HepG2 (cell line): ENCODE data around the gene CYTH1. TPM values are rescaled to one million over a fixed set of nuclear protein-coding genes. Genes with fewer than 3 reads are reported as not detected.
A peak's percentile ranks its signal among the peaks of the same experiment; 100 is the strongest.

ENCODE experiments used
- ADNP ChIP-seq: sonication (generic); formaldehyde crosslinking; IDR thresholded peaks from 2 replicates; pipeline ENCODE4 v1.4.0; 2020; ENCODE audit warnings: missing genetic modification reagents
- ASH2L ChIP-seq: fragments of 300-600, 200-600 bp; sonication (generic); IDR thresholded peaks from 2 replicates; pipeline ENCODE4 v1.7.0; 2017; ENCODE audit warnings: low read depth, mild to moderate bottlenecking, moderate library complexity, mixed read lengths, low read length; ENCODE audit not compliant: insufficient read length
- BCL6 ChIP-seq: IDR thresholded peaks from 2 replicates; pipeline ENCODE4 v1.6.1; 2016; ENCODE audit warnings: missing genetic modification reagents, missing compliant biosample characterization
- EP300 ChIP-seq, 3 experiments: sonication (generic) in 1 of 3; formaldehyde crosslinking in 1 of 3; IDR thresholded peaks; 2 replicates each; pipeline versions ENCODE4 v1.5.1 to v1.6.1; 2011 to 2020; ENCODE audit warnings: low read depth in 2 of 3, low read length in 2 of 3, borderline replicate concordance in 1 of 3, improper control_type of control experiment in 1 of 3, mild to moderate bottlenecking in 1 of 3, missing genetic modification reagents in 1 of 3, moderate library complexity in 1 of 3
- HMG20B ChIP-seq: conservative IDR thresholded peaks from 2 replicates; pipeline ENCODE4 v1.6.1; 2016; ENCODE audit warnings: missing genetic modification reagents, missing compliant biosample characterization
- HOXD1 ChIP-seq: sonication (generic); formaldehyde crosslinking; IDR thresholded peaks from 2 replicates; pipeline ENCODE4 v1.5.0; 2020; ENCODE audit warnings: missing genetic modification reagents
- KLF13 ChIP-seq: sonication (generic); formaldehyde crosslinking; IDR thresholded peaks from 2 replicates; pipeline ENCODE4 v1.4.0; 2020; ENCODE audit warnings: mild to moderate bottlenecking, missing genetic modification reagents
- MTF2 ChIP-seq: sonication (generic); formaldehyde crosslinking; IDR thresholded peaks from 2 replicates; pipeline ENCODE4 v1.5.0; 2020; ENCODE audit warnings: missing genetic modification reagents, borderline replicate concordance
- SMARCE1 ChIP-seq: fragments of 450-650 bp; IDR thresholded peaks from 2 replicates; pipeline ENCODE4 v1.6.1; 2017; ENCODE audit warnings: borderline replicate concordance
- TEAD3 ChIP-seq: optimal IDR thresholded peaks from 2 replicates; pipeline ENCODE3; 2016; ENCODE audit warnings: borderline replicate concordance
- TFDP1 ChIP-seq: IDR thresholded peaks from 2 replicates; pipeline ENCODE4 v1.6.1; 2016; ENCODE audit warnings: missing compliant biosample characterization, missing genetic modification reagents, borderline replicate concordance
- THRA ChIP-seq: sonication (generic); formaldehyde crosslinking; IDR thresholded peaks from 2 replicates; pipeline ENCODE4 v1.4.0; 2020; ENCODE audit warnings: missing genetic modification reagents, borderline replicate concordance
- TP53 ChIP-seq: sonication (generic); formaldehyde crosslinking; conservative IDR thresholded peaks from 2 replicates; pipeline ENCODE4 v1.4.0; 2020; ENCODE audit warnings: missing genetic modification reagents
- USF2 ChIP-seq, 2 experiments: sonication (generic) in 1 of 2; formaldehyde crosslinking in 1 of 2; IDR thresholded peaks; 2 replicates each; pipeline versions ENCODE4 v1.5.1 to v1.6.1; 2011 to 2020; ENCODE audit warnings: borderline replicate concordance in 1 of 2, low read depth in 1 of 2, low read length in 1 of 2, mild to moderate bottlenecking in 1 of 2, missing genetic modification reagents in 1 of 2, moderate library complexity in 1 of 2
- ZBTB3 ChIP-seq: sonication (generic); formaldehyde crosslinking; IDR thresholded peaks from 2 replicates; pipeline ENCODE4 v1.4.0; 2020; ENCODE audit warnings: low read depth, mild to moderate bottlenecking, moderate library complexity, missing genetic modification reagents, borderline replicate concordance
- ZFP90 ChIP-seq: sonication (generic); formaldehyde crosslinking; IDR thresholded peaks from 2 replicates; pipeline ENCODE4 v1.8.0; 2022; ENCODE audit warnings: missing genetic modification reagents, mild to moderate bottlenecking, inconsistent platforms, borderline replicate concordance
- ZNF230 ChIP-seq: sonication (generic); formaldehyde crosslinking; IDR thresholded peaks from 2 replicates; pipeline ENCODE4 v1.4.0; 2020; ENCODE audit warnings: mild to moderate bottlenecking, missing genetic modification reagents
- ZNF264 ChIP-seq: sonication (generic); formaldehyde crosslinking; IDR thresholded peaks from 2 replicates; pipeline ENCODE4 v1.4.0; 2020; ENCODE audit warnings: missing genetic modification reagents
- ZNF614 ChIP-seq: IDR thresholded peaks from 2 replicates; pipeline ENCODE4 v1.6.1; 2018; ENCODE audit warnings: missing biosample characterization, missing genetic modification reagents, inconsistent platforms, borderline replicate concordance
- ZNF615 ChIP-seq: sonication (generic); formaldehyde crosslinking; IDR thresholded peaks from 2 replicates; pipeline ENCODE4 v1.5.0; 2020; ENCODE audit warnings: mild to moderate bottlenecking, missing genetic modification reagents, borderline replicate concordance
- ZNF770 ChIP-seq: sonication (generic); formaldehyde crosslinking; IDR thresholded peaks from 2 replicates; pipeline ENCODE4 v1.5.0; 2020; ENCODE audit warnings: mild to moderate bottlenecking, missing genetic modification reagents
- polyA plus RNA-seq, 8 experiments: library from polyadenylated mRNA; depleted of rRNA in 3 of 8; stranded (reverse) in 7 of 8; unstranded in 1 of 8; fragments of >200 nt; fragmentation: Illumina TruSeq in 4 of 8; extraction: Trizol in 4 of 8; gene quantifications; 2 replicates each; pipeline versions ENCODE4 v1.2.1 to v1.2.3, GENCODE V29; 2011 to 2016; ENCODE audit warnings: low read depth in 4 of 8, missing spikeins in 1 of 8, mixed read lengths in 1 of 8; ENCODE audit not compliant: insufficient read depth in 1 of 8
- total RNA-seq, 5 experiments: library from RNA; depleted of rRNA; stranded (reverse); fragments of >200 nt; fragmentation: Illumina TruSeq; extraction: Trizol; gene quantifications; 2 replicates each; pipeline ENCODE4 v1.2.3, GENCODE V29; 2016; ENCODE audit warnings: low read depth in 1 of 5

CYTH1 gene
- total and polyA plus RNA-seq, 2 of the 13 experiments (the other 11 are each of a cell fraction or from before 2014, with no cell fraction given): 20.1 to 48.9 TPM

GRCh38 chr17:78748730-78749317 lies 33.2 kb downstream of the CYTH1 start (continued):
- TF ChIP-seq USF2 (IDR thresholded peaks at IDR 0.05; ENCODE audit: low read depth, low read length): peak; percentile 54
- peak; percentile 74; the same call in 1 of the 2 replicates for TF ChIP-seq USF2 (CRISPR knock-in tag; IDR thresholded peaks at IDR 0.05; ENCODE audit: borderline replicate concordance)
- TF ChIP-seq ADNP (CRISPR knock-in tag): peak; percentile 98
- TF ChIP-seq ZNF615 (CRISPR knock-in tag): 0 out of 2 replicates have a peak, but pooled peaks have one; percentile 68
- peak; percentile 80; the same call in 1 of the 2 replicates for TF ChIP-seq ZNF614 (CRISPR knock-in tag)
- TF ChIP-seq MTF2 (CRISPR knock-in tag): no peak
- TF ChIP-seq ASH2L: no peak
- TF ChIP-seq ZNF770 (CRISPR knock-in tag): peak; percentile 99
- peak; percentile 71; the same call in 1 of the 2 replicates for TF ChIP-seq HOXD1
- peak; percentile 81; the same call in 1 of the 2 replicates for TF ChIP-seq ZBTB3 (CRISPR knock-in tag)
- no peak for TF ChIP-seq TP53
- TF ChIP-seq BCL6 (CRISPR knock-in tag): peak; percentile 49; the same call in 1 of the 2 replicates
- TF ChIP-seq ZFP90 (CRISPR knock-in tag): 0 out of 2 replicates have a peak, but pooled peaks have one; percentile 23
- peak; percentile 86 for TF ChIP-seq TEAD3
- no peak for TF ChIP-seq SMARCE1
- TF ChIP-seq HMG20B (CRISPR knock-in tag): 0 out of 2 replicates have a peak, but pooled peaks have one; percentile 51
- peak; percentile 65; the same call in 1 of the 2 replicates for TF ChIP-seq TFDP1 (CRISPR knock-in tag)
- TF ChIP-seq ZNF264 (CRISPR knock-in tag): peak; percentile 53; the same call in 1 of the 2 replicates
- peak; percentile 68; the same call in 1 of the 2 replicates for TF ChIP-seq THRA (CRISPR knock-in tag)
- no peak; the same call in 1 of the 2 replicates for TF ChIP-seq ZNF230 (CRISPR knock-in tag)
- TF ChIP-seq KLF13 (CRISPR knock-in tag): no peak
- peak; percentile 65 to 68; a peak in 2 of 4 replicates for TF ChIP-seq EP300 (IDR thresholded peaks at IDR 0.05; ENCODE audit: low read depth in 2 of 2, low read length in 2 of 2)
- peak; percentile 43; the same call in 1 of the 2 replicates for TF ChIP-seq EP300 (CRISPR knock-in tag; IDR thresholded peaks at IDR 0.05; ENCODE audit: borderline replicate concordance)
